IMR-90 (cell line): Measurements from ENCODE around the gene ADAMTSL1. TPM values are rescaled to one million over a fixed set of nuclear protein-coding genes. Genes with fewer than 3 reads are reported as not detected.

Experiments used
- ATAC-seq: fragments of 200-7000 bp; cut with Tn5 transposase; 2 replicates; pipeline ENCODE4 v1.9.1; 2020; ENCODE audit warnings: low read depth, mild to moderate bottlenecking, moderate library complexity
- BruUV-seq: library from RNA; stranded (reverse); fragments of 400-500 nt; replicated peaks from 2 replicates; lab custom pipeline; 2021; lab: Mats Ljungman, UMichigan
- CTCF ChIA-PET: fragments of 300-600 bp; formaldehyde crosslinking; extraction: SDS; loops from one replicate; lab custom pipeline; 2021; ENCODE audit warnings: antibody characterized with exemption; lab: Yijun Ruan, JAX
- POLR2A ChIA-PET: fragments of 300-600 bp; sonication (Branson Sonifier 250); formaldehyde crosslinking; loops from one replicate; lab custom pipeline; 2022; ENCODE audit warnings: antibody characterized with exemption; ENCODE audit not compliant: unreplicated experiment; lab: Charles Lee
- DNase-seq: peaks from one replicate; pipeline ENCODE4 v3.0.0; 2013
- H2AFZ ChIP-seq: replicated peaks from 2 replicates; pipeline ENCODE3; 2013; ENCODE audit warnings: low read length, mild to moderate bottlenecking; ENCODE audit not compliant: poor library complexity
- H2AK5ac ChIP-seq: 2 replicates; pipeline ENCODE4 v1.6.1; 2013; ENCODE audit warnings: low read depth, low read length, inconsistent platforms
- H2AK9ac ChIP-seq: replicated peaks from 2 replicates; pipeline ENCODE3; 2013; ENCODE audit warnings: mild to moderate bottlenecking, low read depth, low read length, moderate library complexity; ENCODE audit not compliant: poor library complexity
- H2BK120ac ChIP-seq: 2 replicates; pipeline ENCODE4 v1.6.1; 2013; ENCODE audit warnings: low read depth, low read length, inconsistent platforms
- H2BK15ac ChIP-seq: 3 replicates; pipeline ENCODE4 v1.6.1; 2013; ENCODE audit warnings: low read depth, low read length, inconsistent platforms
- H2BK20ac ChIP-seq: 2 replicates; pipeline ENCODE4 v1.6.1; 2013; ENCODE audit warnings: low read depth, mild to moderate bottlenecking, inconsistent platforms, low read length, moderate library complexity
- H2BK5ac ChIP-seq: 2 replicates; pipeline ENCODE4 v1.6.1; 2013; ENCODE audit warnings: mild to moderate bottlenecking, low read depth, low read length, inconsistent platforms; ENCODE audit not compliant: poor library complexity, severe bottlenecking
- H3K14ac ChIP-seq: replicated peaks from 2 replicates; pipeline ENCODE4 v1.6.1; 2013; ENCODE audit warnings: low read depth, low read length, inconsistent platforms
- H3K18ac ChIP-seq: 2 replicates; pipeline ENCODE4 v1.6.1; 2013; ENCODE audit warnings: low read depth, low read length, control low read depth
- H3K23ac ChIP-seq: 2 replicates; pipeline ENCODE4 v1.6.1; 2013; ENCODE audit warnings: low read depth, low read length, inconsistent platforms
- H3K27ac ChIP-seq: 2 replicates; pipeline ENCODE4 v1.5.1; 2013; ENCODE audit warnings: mild to moderate bottlenecking, control low read depth, low read length; ENCODE audit not compliant: insufficient read depth
- H3K27me3 ChIP-seq: 2 replicates; pipeline ENCODE4 v1.6.1; 2013; ENCODE audit warnings: low read length; ENCODE audit not compliant: control insufficient read depth, insufficient read depth
- H3K36me3 ChIP-seq: 2 replicates; pipeline ENCODE4 v1.6.1; 2013; ENCODE audit warnings: low read length, mixed read lengths; ENCODE audit not compliant: control insufficient read depth, insufficient read depth
- H3K4ac ChIP-seq: 2 replicates; pipeline ENCODE4 v1.6.1; 2013; ENCODE audit warnings: low read depth, low read length, inconsistent platforms
- H3K4me1 ChIP-seq: 2 replicates; pipeline ENCODE4 v1.6.1; 2013; ENCODE audit warnings: low read length, mixed read lengths; ENCODE audit not compliant: control insufficient read depth, insufficient read depth
- H3K4me2 ChIP-seq: 2 replicates; pipeline ENCODE4 v1.6.1; 2013; ENCODE audit warnings: low read depth, mild to moderate bottlenecking, control low read depth, low read length, moderate library complexity
- H3K4me3 ChIP-seq: 2 replicates; pipeline ENCODE4 v1.5.1; 2013; ENCODE audit warnings: low read depth, mild to moderate bottlenecking, control low read depth, low read length, moderate library complexity; ENCODE audit not compliant: insufficient read depth
- H3K56ac ChIP-seq: 2 replicates; pipeline ENCODE4 v1.6.1; 2013; ENCODE audit warnings: low read length, inconsistent platforms; ENCODE audit not compliant: insufficient read depth; ENCODE audit errors: extremely low read depth
- H3K79me1 ChIP-seq, 2 experiments: 2 replicates each; pipeline ENCODE4 v1.6.1; 2013; ENCODE audit warnings: low read length in 2 of 2, inconsistent platforms in 1 of 2, low read depth in 1 of 2
- H3K9ac ChIP-seq: 2 replicates; pipeline ENCODE4 v1.6.1; 2013; ENCODE audit warnings: low read depth, low read length, control low read depth
- H3K9me1 ChIP-seq: 2 replicates; pipeline ENCODE4 v1.6.1; 2013; ENCODE audit warnings: low read length, inconsistent platforms; ENCODE audit not compliant: insufficient read depth
- H3K9me3 ChIP-seq: 2 replicates; pipeline ENCODE4 v1.6.1; 2013; ENCODE audit warnings: low read length; ENCODE audit not compliant: control insufficient read depth, insufficient read depth
- H4K20me1 ChIP-seq: 2 replicates; pipeline ENCODE4 v1.6.1; 2013; ENCODE audit warnings: low read length, inconsistent platforms; ENCODE audit not compliant: insufficient read depth
- H4K5ac ChIP-seq: 2 replicates; pipeline ENCODE4 v1.6.1; 2013; ENCODE audit warnings: mild to moderate bottlenecking, low read depth, low read length, control low read depth
- H4K8ac ChIP-seq, 2 experiments: 2 replicates each; pipeline ENCODE4 v1.6.1; 2013; ENCODE audit warnings: low read depth in 2 of 2, low read length in 2 of 2, control low read depth in 1 of 2, inconsistent platforms in 1 of 2
- H4K91ac ChIP-seq: 2 replicates; pipeline ENCODE4 v1.6.1; 2013; ENCODE audit warnings: low read depth, low read length, inconsistent platforms; ENCODE audit not compliant: insufficient read depth
- BHLHE40 ChIP-seq: fragments of 150-350 bp; IDR thresholded peaks from 2 replicates; pipeline ENCODE4 v1.6.1; 2016; ENCODE audit warnings: mild to moderate bottlenecking, low read depth, low read length
- FOS ChIP-seq: fragments of 150-350 bp; IDR thresholded peaks from 2 replicates; pipeline ENCODE4 v1.6.1; 2016; ENCODE audit warnings: low read depth, low read length
- NFE2L2 ChIP-seq: fragments of 150-350 bp; IDR thresholded peaks from 2 replicates; pipeline ENCODE4 v1.6.1; 2016; ENCODE audit warnings: low read depth, mild to moderate bottlenecking, low read length
- RFX5 ChIP-seq: IDR thresholded peaks from 2 replicates; pipeline ENCODE4 v1.8.0; 2012; ENCODE audit warnings: low read depth, mild to moderate bottlenecking, low read length, moderate library complexity
- WGBS, 2 experiments: methylation state at CpG; one replicate each; pipeline versions ENCODE4 v1.1.5 to v1.1.7; 2013; ENCODE audit warnings: missing lambda C conversion rate in 2 of 2; ENCODE audit not compliant: insufficient read length in 1 of 2; ENCODE audit errors: extremely low coverage in 2 of 2; 5-methylcytosine and 5-hydroxymethylcytosine counted together
- dilution Hi-C: fragments of 300-500 bp; cut with HindIII; formaldehyde crosslinking; loops from one replicate; pipeline ENCODE4 v1.14.3; 2018; ENCODE audit warnings: low sequenced_read_pairs; ENCODE audit not compliant: unreplicated experiment
- in situ Hi-C: fragments of 300-500 bp; cut with MboI; formaldehyde crosslinking; loops from 3 replicates; pipeline ENCODE4 v1.14.3; 2019; ENCODE audit warnings: low sequenced_read_pairs, inconsistent platforms, mixed read lengths
- intact Hi-C: fragments of 100-400 bp; cut with micrococcal nuclease; formaldehyde crosslinking; loops from 2 replicates; pipeline ENCODE4 v1.10.0; 2022
- polyA plus RNA-seq, 3 experiments: library from polyadenylated mRNA; depleted of rRNA; stranded (reverse); fragments of >200 nt; gene quantifications; 2 replicates each; pipeline ENCODE4 v1.2.3, GENCODE V29; 2012; ENCODE audit warnings: low replicate concordance in 1 of 3
- total RNA-seq: library from RNA; depleted of rRNA; stranded (reverse); fragments of >200 nt; gene quantifications from 2 replicates; pipeline ENCODE4 v1.2.3, GENCODE V29; 2012

The ADAMTSL1 gene
- total and polyA plus RNA-seq, 2 of the 4 experiments (the other 2 are of a cell fraction): 38.2 to 62.2 TPM

GRCh38 chr9:18575686-18576085 is 101.7 kb downstream of the ADAMTSL1 start:
- BruUV-seq: no TSS peak
- dilution Hi-C loops: no loop called here

More at GRCh38 chr9:18575686-18576085, 101.7 kb downstream of the ADAMTSL1 start:
- H2BK15ac ChIP-seq: no peak overlapping the region
- H2AK9ac ChIP-seq: no peak overlapping the region
- POLR2A ChIA-PET: no interaction called here
- intact Hi-C loops: no loop called here
- H2AK5ac ChIP-seq: no peak overlapping the region
- no peaks in the 10 kb centered on the region for H3K36me3 ChIP-seq
- in situ Hi-C loops: no loop called here
- no peak overlapping the region for H3K27ac ChIP-seq
- no peaks in the 10 kb centered on the region for H3K9me3 ChIP-seq
- H3K4me1 ChIP-seq: no peaks in the 10 kb centered on the region
- no peak overlapping the region for H4K5ac ChIP-seq
- no peaks in the 10 kb centered on the region for H4K20me1 ChIP-seq
- no CpG with 5 or more reads among the region's 1 CpG for WGBS, 2 experiments
- H2BK120ac ChIP-seq: no peak overlapping the region
- CTCF ChIA-PET: interaction anchor here (0.5 to 0.6 kb wide), 2 partner anchors 181 to 321 kb away, joined by 3 to 5 read pairs; no protein-coding TSS in a partner anchor
- H2BK20ac ChIP-seq: no peak overlapping the region
- H3K56ac ChIP-seq: no peak overlapping the region
- H3K14ac ChIP-seq: no peak overlapping the region
- H3K79me1 ChIP-seq: no peaks in the 10 kb centered on the region
- H3K4ac ChIP-seq: no peak overlapping the region
- TF ChIP-seq NFE2L2 (no peak), FOS (no peak), RFX5 (no peak), BHLHE40 (no peak)
- H3K4me2 ChIP-seq: no peak overlapping the region
- no peak overlapping the region for H3K4me3 ChIP-seq
- no peak overlapping the region for H3K23ac ChIP-seq
- no peak for DNase-seq
- no peak overlapping the region for H3K18ac ChIP-seq
- ATAC-seq: peak; percentile 27; the same call in 1 of the 2 replicates
- no peak overlapping the region for H4K8ac ChIP-seq
- H2AFZ ChIP-seq: no peak overlapping the region
- H3K9me1 ChIP-seq: no peaks in the 10 kb centered on the region
- H3K9ac ChIP-seq: no peak overlapping the region
- H4K91ac ChIP-seq: no peak overlapping the region
- no peaks in the 10 kb centered on the region for H3K27me3 ChIP-seq
- H2BK5ac ChIP-seq: no peak overlapping the region
